ENCODE measurements around the gene MRPL1. TPM values are rescaled to one million over a fixed set of nuclear protein-coding genes. Genes with fewer than 3 reads are reported as not detected.

MRPL1 gene
- polyA plus RNA-seq, 1 donor (not counting 4 experiments of a cell fraction or from before 2014, with no cell fraction given), result 71.4 TPM

DNA sequence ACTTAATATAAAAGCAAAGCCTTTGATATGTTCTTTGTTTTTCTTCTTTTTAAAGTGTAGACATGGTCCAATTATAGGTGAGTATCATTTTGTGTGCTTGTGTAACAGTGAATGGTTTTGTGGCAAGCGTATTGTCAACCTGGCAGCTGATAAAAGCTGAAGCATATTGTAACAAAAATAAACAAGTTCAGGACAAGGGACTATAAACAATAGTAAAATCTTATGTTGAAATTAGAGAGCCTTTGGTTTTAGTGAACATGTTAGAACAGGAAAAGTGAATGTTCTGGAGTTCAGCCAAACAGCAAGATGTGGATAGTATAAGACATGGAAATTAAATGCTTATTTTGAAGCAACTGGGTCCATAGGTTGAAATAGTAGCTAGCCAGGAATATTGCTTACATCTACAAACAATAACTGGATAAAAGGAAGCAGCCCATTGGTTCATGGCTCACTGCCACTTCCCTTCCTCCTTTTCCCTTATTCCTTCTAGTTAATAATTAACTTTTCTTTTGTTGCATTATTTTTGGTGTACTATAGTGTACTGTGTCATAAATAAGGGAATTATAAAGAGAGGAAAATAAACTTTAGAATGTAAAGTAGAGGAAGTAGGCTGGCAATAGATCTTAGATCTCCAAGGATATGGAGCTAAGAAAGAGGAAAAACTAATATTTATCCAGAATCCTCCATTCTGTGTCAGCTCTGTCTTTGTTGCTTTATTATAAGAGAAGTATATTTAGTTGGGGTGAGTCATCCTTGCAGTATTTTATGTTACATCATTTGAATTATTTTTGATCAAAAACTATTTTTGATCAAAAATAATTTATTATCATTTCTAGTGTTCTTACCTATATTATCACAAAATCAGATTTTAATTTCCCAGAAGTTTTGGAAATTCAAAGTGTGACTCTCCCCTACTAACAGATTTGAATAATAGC is 65.6 kb downstream of the MRPL1 start:
- Histone ChIP-seq H2AFZ (ENCODE audit: control insufficient read depth, low read length) (no peak overlapping the region), H3K9ac (ENCODE audit: control insufficient read depth, extremely low read depth, insufficient read depth, low read length) (no peak overlapping the region), H3K36me3 (ENCODE audit: control insufficient read depth in 2 of 2, extremely low read depth in 1 of 2, insufficient read depth in 2 of 2, low read length in 2 of 2) (peaks cover 2 to 7% of the 10 kb centered on the region in 2 experiments), H3K27ac (ENCODE audit: control insufficient read depth, insufficient read depth, low read length) (peak overlapping the region; percentile 41), H3K9me3 (ENCODE audit: control insufficient read depth, low read depth, low read length) (no peaks in the 10 kb centered on the region), H3K79me2 (ENCODE audit: control insufficient read depth, insufficient read depth, low read length) (no peaks in the 10 kb centered on the region), H3K4me3 (ENCODE audit: control insufficient read depth in 2 of 3, extremely low read depth in 1 of 3, insufficient read depth in 2 of 3, low read depth in 1 of 3, low read length in 3 of 3) (no peak overlapping the region), H4K20me1 (ENCODE audit: control insufficient read depth, extremely low read depth, insufficient read depth, low read length) (no peaks in the 10 kb centered on the region), H3K4me2 (ENCODE audit: control insufficient read depth, extremely low read depth, insufficient read depth, low read depth, low read length) (peak overlapping the region; percentile 73), H3K9me1 (ENCODE audit: control insufficient read depth, extremely low read depth, insufficient read depth, low read length) (no peaks in the 10 kb centered on the region), H3K4me1 (ENCODE audit: control insufficient read depth, extremely low read depth, insufficient read depth, low read length) (peaks cover 18% of the 10 kb centered on the region), H3K27me3 (ENCODE audit: control insufficient read depth, extremely low read depth, insufficient read depth, low read length) (no peaks in the 10 kb centered on the region)
- DNase-seq (ENCODE audit: low read depth, low spot score), result no peak
- dilution Hi-C loops (cut with MboI; ENCODE audit: extremely low pct_ligation_motif_present, low sequenced_read_pairs), result no loop called here
- FAIRE-seq, result peak; percentile 84
- no peak for TF ChIP-seq EZH2 (IDR thresholded peaks at IDR 0.05; ENCODE audit: low read length)
- TF ChIP-seq, protein P1, sequence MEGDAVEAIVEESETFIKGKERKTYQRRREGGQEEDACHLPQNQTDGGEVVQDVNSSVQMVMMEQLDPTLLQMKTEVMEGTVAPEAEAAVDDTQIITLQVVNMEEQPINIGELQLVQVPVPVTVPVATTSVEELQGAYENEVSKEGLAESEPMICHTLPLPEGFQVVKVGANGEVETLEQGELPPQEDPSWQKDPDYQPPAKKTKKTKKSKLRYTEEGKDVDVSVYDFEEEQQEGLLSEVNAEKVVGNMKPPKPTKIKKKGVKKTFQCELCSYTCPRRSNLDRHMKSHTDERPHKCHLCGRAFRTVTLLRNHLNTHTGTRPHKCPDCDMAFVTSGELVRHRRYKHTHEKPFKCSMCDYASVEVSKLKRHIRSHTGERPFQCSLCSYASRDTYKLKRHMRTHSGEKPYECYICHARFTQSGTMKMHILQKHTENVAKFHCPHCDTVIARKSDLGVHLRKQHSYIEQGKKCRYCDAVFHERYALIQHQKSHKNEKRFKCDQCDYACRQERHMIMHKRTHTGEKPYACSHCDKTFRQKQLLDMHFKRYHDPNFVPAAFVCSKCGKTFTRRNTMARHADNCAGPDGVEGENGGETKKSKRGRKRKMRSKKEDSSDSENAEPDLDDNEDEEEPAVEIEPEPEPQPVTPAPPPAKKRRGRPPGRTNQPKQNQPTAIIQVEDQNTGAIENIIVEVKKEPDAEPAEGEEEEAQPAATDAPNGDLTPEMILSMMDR (optimal IDR thresholded peaks at IDR 0.05 in 1 of 3, IDR thresholded peaks at IDR 0.05 in 1 of 3, conservative IDR thresholded peaks at IDR 0.05 in 1 of 3; ENCODE audit: extremely low read depth in 1 of 3, insufficient read depth in 2 of 3, low read length in 3 of 3), result no peak

DNA sequence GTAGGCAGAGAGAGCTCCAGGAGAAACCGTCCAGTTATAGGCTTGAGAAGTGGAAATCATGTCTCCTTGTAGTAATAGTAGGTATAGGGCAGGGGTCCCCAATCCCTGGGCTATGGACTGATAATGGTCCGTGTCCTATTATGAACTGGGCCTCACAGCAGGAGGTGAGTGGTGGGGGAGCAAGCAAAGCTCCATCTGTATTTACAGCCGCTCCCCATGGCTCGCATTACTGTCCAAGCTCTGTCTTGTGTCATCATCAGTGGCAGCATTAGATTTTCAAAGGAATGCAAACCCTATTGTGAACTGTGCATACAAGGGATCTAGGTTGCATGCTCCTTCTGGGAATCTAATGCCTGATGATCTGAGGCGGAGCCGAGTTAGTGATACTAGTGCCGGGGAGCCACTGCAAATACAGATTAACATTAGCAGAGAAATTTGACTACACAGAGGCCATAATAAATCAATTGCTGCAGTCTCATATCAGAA is 67.6 kb downstream of the MRPL1 start:
- Histone ChIP-seq H4K20me1 (ENCODE audit: control insufficient read depth, extremely low read depth, insufficient read depth, low read length) (no peaks in the 10 kb centered on the region), H3K9me3 (ENCODE audit: control insufficient read depth, low read depth, low read length) (no peaks in the 10 kb centered on the region), H3K9me1 (ENCODE audit: control insufficient read depth, extremely low read depth, insufficient read depth, low read length) (no peaks in the 10 kb centered on the region), H3K27me3 (ENCODE audit: control insufficient read depth, extremely low read depth, insufficient read depth, low read length) (no peaks in the 10 kb centered on the region), H3K9ac (ENCODE audit: control insufficient read depth, extremely low read depth, insufficient read depth, low read length) (no peak overlapping the region), H3K27ac (ENCODE audit: control insufficient read depth, insufficient read depth, low read length) (no peak overlapping the region), H3K4me3 (ENCODE audit: control insufficient read depth in 2 of 3, extremely low read depth in 1 of 3, insufficient read depth in 2 of 3, low read depth in 1 of 3, low read length in 3 of 3) (no peak overlapping the region), H3K79me2 (ENCODE audit: control insufficient read depth, insufficient read depth, low read length) (no peaks in the 10 kb centered on the region), H2AFZ (ENCODE audit: control insufficient read depth, low read length) (no peak overlapping the region), H3K4me1 (ENCODE audit: control insufficient read depth, extremely low read depth, insufficient read depth, low read length) (peaks cover 18% of the 10 kb centered on the region), H3K4me2 (ENCODE audit: control insufficient read depth, extremely low read depth, insufficient read depth, low read depth, low read length) (no peak overlapping the region), H3K36me3 (ENCODE audit: control insufficient read depth in 2 of 2, extremely low read depth in 1 of 2, insufficient read depth in 2 of 2, low read length in 2 of 2) (peaks cover 2 to 7% of the 10 kb centered on the region in 2 experiments)
- dilution Hi-C loops (cut with MboI; ENCODE audit: extremely low pct_ligation_motif_present, low sequenced_read_pairs), result no loop called here
- TF ChIP-seq, protein P1 (optimal IDR thresholded peaks at IDR 0.05 in 1 of 3, IDR thresholded peaks at IDR 0.05 in 1 of 3, conservative IDR thresholded peaks at IDR 0.05 in 1 of 3; ENCODE audit: extremely low read depth in 1 of 3, insufficient read depth in 2 of 3, low read length in 3 of 3), result no peak
- no peak for TF ChIP-seq EZH2 (IDR thresholded peaks at IDR 0.05; ENCODE audit: low read length)
- DNase-seq (ENCODE audit: low read depth, low spot score), result no peak
- FAIRE-seq, result no peak
